SU-DHL-6 (cell line): ENCODE data around the gene PCARE.

ENCODE experiments used
- CTCF ChIP-seq: fragments of 200-600 bp; sonication (generic); IDR thresholded peaks from one replicate; pipeline ENCODE4 v1.5.1; 2017; ENCODE audit warnings: antibody characterized with exemption, mild to moderate bottlenecking, low read length, moderate library complexity; ENCODE audit not compliant: insufficient read depth, poor library complexity, severe bottlenecking
- EZH2phosphoT487 ChIP-seq: fragments of 200-600 bp; sonication (generic), shearing (Covaris generic); conservative IDR thresholded peaks from 2 replicates; pipeline ENCODE4 v1.6.1; 2018; ENCODE audit warnings: mild to moderate bottlenecking, antibody characterized with exemption, low read length, moderate library complexity, mixed read lengths

GRCh38 chr2:29014811-29015421, 59.4 kb downstream of the PCARE start:
- TF ChIP-seq CTCF (no peak), EZH2phosphoT487 (no peak)
